Stimulated activated CD4-positive, alpha-beta T cell treated with anti-CD3 and anti-CD28 coated beads, Interleukin-12 subunit alpha, Interleukin-12 subunit beta, amount 100 ng/mL, for 4 hours (primary cell): ENCODE data around the gene LRRK1.
"Not testable (repeated sequence)": the region's sequence is repeated elsewhere in the genome, so short reads cannot be mapped to it uniquely, and the experiment has no call there.

ENCODE experiments used
- DNase-seq: peaks from one replicate; pipeline ENCODE4 v3.0.0-alpha.2; 2020

Gene LRRK1

GRCh38 chr15:101083336-101084045, 164.3 kb downstream of the LRRK1 start:
- no peak for DNase-seq

GRCh38 chr15:101084801-101085200, 165.6 kb downstream of the LRRK1 start:
- no peak for DNase-seq

GRCh38 chr15:101085311-101085700, 166.1 kb downstream of the LRRK1 start:
- DNase-seq, result no peak

- DNase-seq, result no peak
These were observed 167.4 kb downstream of the LRRK1 start for GRCh38 chr15:101086394-101087171.

- DNase-seq, result no peak
These were observed 168.1 kb downstream of the LRRK1 start for GRCh38 chr15:101087172-101087769.

GRCh38 chr15:101088271-101088670, 169.1 kb downstream of the LRRK1 start:
- no peak for DNase-seq

- peak; percentile 87 for DNase-seq
These were observed 169.8 kb downstream of the LRRK1 start for GRCh38 chr15:101088788-101089578.

GRCh38 chr15:101089579-101090427, 170.6 kb downstream of the LRRK1 start:
- DNase-seq, result no peak

GRCh38 chr15:101090428-101090790, 171.3 kb downstream of the LRRK1 start:
- DNase-seq, result no peak

GRCh38 chr15:101091080-101092017, 172.2 kb downstream of the LRRK1 start:
- DNase-seq, result no peak

GRCh38 chr15:101092156-101092866, 173.2 kb downstream of the LRRK1 start:
- DNase-seq, result no peak

- DNase-seq, result no peak
These were observed 173.7 kb downstream of the LRRK1 start for GRCh38 chr15:101092867-101093202.

GRCh38 chr15:101093958-101094357, 174.8 kb downstream of the LRRK1 start:
- no peak for DNase-seq

GRCh38 chr15:101095796-101096406, 176.7 kb downstream of the LRRK1 start:
- DNase-seq, result not testable (repeated sequence)

GRCh38 chr15:101097111-101097510, 178.0 kb downstream of the LRRK1 start:
- DNase-seq, result no peak

- DNase-seq, result no peak
These were observed 180.0 kb downstream of the LRRK1 start for GRCh38 chr15:101099183-101099582.

- DNase-seq, result no peak
These were observed 181.0 kb downstream of the LRRK1 start for GRCh38 chr15:101100118-101100517.

GRCh38 chr15:101100593-101101442, 181.7 kb downstream of the LRRK1 start:
- no peak for DNase-seq

GRCh38 chr15:101101676-101102075, 182.5 kb downstream of the LRRK1 start:
- no peak for DNase-seq
